GM21381 (cell line): ENCODE data around the gene ABCF3.

Experiments
- ATAC-seq: cut with Tn5 transposase; IDR thresholded peaks from one replicate; pipeline ENCODE4 v1.9.1; 2021; ENCODE audit warnings: mild to moderate bottlenecking, moderate library complexity; ENCODE audit not compliant: unreplicated experiment

ABCF3 gene

DNA sequence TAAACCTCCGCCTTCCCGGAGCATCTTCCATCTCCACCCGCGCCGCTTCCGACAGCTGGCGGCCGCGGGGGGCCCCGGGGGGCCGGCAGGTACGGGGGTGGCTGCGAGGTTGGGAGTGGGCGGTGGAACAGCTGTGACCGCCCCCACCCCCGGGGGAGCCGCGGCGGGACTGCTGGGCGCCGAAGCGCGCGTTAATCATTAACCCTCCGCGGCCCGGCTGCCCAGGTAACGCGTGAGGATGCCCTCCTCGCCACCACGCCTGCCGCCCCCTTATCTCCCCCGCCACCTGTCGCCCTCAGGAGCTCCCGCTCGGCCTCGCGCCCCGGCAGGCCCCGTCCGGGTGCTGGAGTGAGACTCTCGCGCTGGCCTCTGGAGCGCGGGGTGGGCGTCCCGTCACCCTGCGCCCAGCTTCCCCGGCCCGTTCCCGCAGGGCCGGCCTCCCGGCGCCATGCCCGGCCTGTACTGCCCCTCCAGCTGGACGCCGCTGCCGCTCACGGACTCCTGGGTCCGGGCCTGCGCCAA is 44.1 kb downstream of the ABCF3 start:
- ATAC-seq: peak; percentile 8

DNA sequence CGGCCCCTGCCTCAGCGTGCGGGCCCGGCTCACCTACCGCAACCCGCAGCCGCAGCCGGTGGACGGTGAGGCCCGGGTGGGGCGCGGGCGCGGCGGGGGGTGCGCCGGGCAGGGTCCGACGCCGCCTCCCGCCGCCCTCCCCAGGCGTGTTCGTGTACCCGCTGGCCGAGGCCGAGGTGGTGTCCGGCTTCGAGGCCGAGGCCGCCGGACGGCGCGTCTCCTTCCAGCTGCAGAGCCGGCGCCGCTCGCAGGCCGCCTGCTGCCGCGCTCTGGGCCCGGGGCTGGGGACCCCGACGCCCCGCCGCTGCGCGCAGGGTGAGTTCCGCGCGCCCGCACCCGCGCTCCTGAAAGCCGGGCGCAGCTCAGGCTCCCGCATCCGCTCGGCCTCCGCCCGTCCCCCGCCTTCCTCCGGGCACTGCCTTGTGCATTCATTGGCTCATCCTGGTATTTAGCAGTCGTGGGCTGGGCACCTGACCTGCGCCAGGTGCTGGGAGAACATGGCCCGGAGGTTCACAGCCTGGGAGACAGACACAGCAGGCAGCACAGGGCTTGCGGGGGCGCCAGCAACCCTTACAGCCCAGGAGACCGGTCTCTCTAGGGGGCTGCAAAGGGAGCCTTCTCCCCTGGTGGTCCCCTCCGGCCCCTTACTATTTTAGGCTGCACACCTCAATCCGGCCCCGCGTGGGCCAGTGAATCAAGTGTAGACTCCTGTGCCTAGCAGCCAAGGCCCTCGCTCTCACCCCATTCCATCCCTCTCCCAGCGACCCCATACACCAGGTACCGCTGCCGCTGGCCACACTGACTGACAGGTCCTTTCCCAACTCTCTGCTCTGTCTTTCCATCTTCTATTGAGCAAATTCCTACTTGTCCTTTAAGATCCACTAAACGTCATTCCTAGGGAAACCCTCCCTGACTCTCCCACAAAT is 44.9 kb downstream of the ABCF3 start:
- no peak for ATAC-seq

DNA sequence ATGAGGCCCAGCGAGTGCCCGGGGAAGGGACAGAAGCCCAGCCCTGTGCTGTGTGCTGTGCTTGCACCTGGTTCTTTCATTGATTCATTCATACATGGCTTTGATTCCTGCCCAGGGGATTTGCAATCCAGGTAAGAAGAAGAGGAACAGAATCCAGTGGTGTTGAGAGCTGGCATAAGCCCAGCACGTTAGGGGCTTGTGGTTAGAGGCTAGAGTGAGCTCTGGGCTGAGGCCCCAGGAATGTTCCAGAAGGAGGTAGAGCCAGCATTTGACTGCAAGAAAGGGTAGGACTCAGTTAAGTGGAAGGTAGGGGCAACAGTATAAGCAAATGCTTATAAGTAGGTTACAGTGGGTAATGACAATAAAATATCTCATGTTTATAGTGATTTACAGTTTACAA is 45.7 kb downstream of the ABCF3 start:
- no peak for ATAC-seq

GRCh38 chr3:184233127-184233843 is 47.3 kb downstream of the ABCF3 start:
- ATAC-seq: no peak

GRCh38 chr3:184234224-184234623 is 48.2 kb downstream of the ABCF3 start:
- ATAC-seq: no peak

DNA sequence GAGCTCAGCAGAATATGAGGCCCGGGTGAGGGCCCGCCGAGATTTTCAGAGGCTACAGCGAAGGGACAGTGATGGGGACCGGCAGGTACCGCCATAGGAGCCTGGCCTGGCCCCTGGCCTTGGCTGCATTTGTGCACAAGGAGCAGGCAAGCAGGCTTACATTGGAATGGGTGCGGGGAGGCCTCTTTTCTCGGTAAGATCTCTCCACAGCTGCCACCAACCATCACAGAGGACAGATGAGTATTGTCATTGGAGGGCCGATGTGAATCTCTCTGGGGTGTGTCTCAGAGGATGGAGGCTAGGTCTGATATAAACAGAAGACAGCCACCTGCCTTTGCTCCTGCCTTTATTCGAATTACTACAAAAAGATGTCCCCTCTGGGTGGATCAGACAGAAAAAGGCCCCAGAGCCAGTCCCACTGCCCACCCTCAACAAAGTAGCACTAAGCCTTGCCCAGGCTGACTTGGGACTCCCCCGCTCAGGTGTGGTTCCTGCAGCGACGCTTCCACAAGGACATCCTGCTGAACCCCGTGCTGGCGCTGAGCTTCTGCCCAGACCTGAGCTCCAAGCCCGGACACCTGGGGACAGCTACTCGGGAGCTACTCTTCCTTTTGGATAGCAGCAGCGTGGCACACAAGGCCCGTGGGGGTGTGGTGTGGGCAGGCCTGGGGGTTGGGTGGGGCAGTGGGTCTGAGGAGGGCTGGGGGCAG is 48.8 kb downstream of the ABCF3 start:
- no peak for ATAC-seq

DNA sequence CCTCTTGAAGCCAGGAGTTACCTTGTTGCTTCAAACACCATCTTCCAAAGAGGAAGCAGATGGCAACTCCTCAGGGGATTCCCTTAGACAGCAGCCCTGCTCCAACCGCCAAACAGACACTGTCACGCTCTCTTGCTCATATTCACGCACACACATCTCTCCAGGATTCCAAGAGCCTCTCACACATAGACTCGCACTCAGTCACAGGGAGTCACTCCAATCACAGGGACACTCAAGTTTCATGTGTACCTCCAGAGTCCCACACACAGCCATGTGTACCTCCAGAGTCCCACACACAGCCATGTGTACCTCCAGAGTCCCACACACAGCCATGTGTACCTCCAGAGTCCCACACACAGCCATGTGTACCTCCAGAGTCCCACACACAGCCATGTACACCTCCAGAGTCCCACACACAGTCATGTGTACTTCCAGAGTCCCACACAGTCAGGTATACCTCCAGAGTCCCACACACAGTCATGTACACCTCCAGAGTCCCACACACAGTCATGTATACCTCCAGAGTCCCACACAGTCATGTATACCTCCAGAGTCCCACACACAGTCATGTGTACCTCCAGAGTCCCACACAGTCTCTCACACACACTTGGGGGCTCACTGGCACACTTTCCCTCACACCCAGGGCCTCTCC is 49.5 kb downstream of the ABCF3 start:
- no peak for ATAC-seq

DNA sequence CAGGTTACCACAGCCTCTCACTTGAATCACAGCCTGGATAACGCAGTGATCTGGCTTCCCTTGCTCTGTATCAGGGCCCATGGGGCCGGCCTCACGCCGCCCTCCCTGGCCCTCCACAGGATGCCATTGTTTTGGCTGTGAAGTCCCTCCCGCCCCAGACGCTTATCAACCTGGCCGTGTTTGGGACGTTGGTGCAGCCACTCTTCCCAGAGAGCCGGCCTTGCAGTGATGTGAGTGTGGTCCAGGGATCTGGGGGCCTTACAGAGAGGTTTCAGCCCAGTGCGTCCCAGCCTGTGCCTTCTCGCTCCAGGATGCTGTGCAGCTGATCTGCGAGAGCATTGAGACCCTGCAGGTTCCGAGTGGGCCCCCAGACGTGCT is 50.0 kb downstream of the ABCF3 start:
- no peak for ATAC-seq

DNA sequence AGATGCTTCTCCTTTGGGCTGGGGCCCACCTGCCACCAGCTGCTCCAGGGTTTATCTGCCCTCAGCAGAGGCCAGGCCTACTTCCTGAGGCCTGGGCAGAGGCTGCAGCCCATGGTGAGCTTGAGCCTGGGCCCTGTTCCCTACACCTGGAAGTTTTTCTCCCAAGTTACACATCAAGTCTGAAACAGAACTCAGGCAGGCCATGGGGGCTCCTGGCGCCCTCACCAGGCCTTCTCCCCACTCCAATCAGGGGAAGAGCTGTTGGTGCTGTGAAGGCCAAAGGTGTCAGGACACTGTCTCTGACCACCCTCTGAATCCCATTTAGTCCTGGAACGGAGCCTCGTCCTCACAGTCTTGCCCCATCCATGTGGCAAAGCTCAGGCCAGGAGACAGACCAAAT is 50.6 kb downstream of the ABCF3 start:
- ATAC-seq: no peak

- ATAC-seq: no peak
Measured at GRCh38 chr3:184237211-184237610, 51.2 kb downstream of the ABCF3 start.

- ATAC-seq: no peak
Measured at GRCh38 chr3:184237807-184238206, 51.8 kb downstream of the ABCF3 start.

DNA sequence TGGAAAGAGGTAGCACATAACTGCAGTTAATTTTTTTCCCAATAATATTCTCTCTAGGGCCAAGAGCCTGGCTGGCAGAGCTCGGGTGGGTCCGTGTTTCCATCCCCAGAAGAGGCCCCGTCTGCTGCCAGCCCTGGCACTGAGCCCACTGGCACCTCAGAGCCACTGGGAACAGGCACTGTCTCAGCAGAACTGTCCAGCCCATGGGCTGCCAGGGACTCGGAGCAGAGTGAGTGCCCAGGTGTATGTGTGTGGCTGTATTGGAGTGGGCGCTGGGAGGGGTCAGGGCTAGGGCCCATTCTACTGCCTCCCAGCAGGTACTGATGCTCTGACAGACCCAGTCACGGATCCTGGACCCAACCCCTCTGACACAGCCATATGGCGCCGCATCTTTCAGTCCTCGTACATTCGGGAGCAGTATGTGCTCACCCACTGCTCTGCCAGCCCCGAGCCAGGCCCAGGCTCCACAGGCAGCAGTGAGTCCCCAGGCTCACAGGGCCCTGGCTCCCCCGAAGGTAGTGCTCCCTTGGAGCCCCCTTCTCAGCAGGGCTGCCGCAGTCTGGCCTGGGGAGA is 52.3 kb downstream of the ABCF3 start:
- no peak for ATAC-seq

DNA sequence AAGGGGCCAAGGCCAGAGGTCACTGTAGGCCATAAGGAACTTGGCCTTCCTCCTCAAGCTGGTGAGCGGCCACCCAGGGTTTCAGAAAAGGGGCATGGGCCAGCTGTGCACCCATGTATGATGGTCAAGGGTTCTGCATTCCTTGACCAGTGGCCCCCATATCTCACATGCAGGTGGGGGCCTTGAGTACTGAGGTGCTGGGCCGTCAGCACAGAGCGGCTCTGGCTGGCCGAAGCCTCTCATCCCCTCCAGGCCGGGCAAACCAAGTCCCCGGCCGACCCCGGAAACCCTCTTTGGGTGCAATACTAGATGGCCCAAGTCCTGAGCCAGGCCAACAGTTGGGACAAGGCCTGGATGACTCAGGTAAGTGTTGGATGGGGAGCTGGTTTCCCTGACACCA is 53.2 kb downstream of the ABCF3 start:
- ATAC-seq: no peak

GRCh38 chr3:184239708-184240107 is 53.7 kb downstream of the ABCF3 start:
- ATAC-seq: no peak

DNA sequence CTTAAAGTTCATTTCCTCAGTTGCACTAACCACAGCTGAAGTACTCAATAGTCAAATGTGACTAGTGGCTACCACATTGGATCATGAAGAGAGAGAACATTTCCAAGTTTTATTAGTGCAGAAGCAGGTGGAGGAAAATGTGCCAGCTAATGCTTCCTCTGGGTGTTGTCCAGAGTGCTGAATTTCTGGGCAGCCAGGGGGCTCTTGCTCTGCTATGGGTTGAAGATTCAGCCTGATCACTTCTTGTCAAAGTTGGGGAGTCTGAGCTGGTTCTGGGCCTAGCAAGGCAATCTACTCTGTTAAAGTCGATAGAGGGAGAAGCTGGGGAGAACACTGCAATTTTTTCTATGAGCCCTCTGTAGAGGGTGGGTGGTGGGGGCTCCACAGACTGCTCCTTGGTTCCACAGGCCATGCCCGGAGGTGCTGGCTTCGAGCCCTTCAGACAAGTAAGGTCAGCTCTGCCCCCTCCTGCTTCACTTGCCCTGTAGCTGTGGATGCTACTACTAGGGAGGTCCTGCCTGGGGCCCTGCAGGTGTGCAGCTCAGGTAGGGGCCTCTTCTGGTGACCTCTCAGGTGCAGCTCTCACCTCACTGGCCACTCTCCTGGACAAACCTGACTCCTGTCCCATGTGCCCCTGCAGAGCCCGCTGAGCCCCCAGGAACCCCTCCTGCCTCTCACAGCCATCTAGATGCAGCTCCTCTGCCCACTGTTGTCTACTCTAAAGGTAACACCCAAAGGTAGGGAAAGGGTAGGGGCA is 54.6 kb downstream of the ABCF3 start:
- no peak for ATAC-seq

DNA sequence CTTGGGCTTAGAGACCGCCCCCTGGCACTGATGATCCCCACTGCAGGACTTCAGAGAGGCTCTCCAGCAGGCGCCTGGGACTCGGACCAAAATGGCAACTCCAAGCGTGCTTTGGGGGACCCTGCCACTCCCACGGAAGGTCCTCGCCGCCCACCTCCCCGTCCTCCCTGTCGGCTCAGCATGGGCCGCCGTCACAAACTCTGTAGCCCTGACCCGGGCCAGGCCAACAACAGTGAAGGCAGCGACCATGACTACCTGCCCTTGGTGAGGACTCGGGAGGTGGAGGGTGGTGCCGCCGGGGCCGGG is 55.1 kb downstream of the ABCF3 start:
- no peak for ATAC-seq

- no peak for ATAC-seq
Measured at GRCh38 chr3:184241447-184242296, 55.7 kb downstream of the ABCF3 start.

GRCh38 chr3:184242297-184242685 is 56.3 kb downstream of the ABCF3 start:
- no peak for ATAC-seq
